GM18520 (cell line): ENCODE results near the gene KRT72.

Source experiments
- ATAC-seq: cut with Tn5 transposase; IDR thresholded peaks from one replicate; pipeline ENCODE4 v1.9.1; 2021; ENCODE audit not compliant: unreplicated experiment

Gene KRT72

GRCh38 chr12:52581066-52581465 lies 20.2 kb downstream of the KRT72 start:
- ATAC-seq, result no peak

- ATAC-seq, result no peak
These were observed 20.8 kb downstream of the KRT72 start for GRCh38 chr12:52580496-52580895.

GRCh38 chr12:52579468-52580465 lies 21.5 kb downstream of the KRT72 start:
- ATAC-seq, result no peak

GRCh38 chr12:52578469-52578868 lies 22.8 kb downstream of the KRT72 start:
- ATAC-seq, result no peak

- no peak for ATAC-seq
These were observed 23.9 kb downstream of the KRT72 start for GRCh38 chr12:52577316-52577715.

GRCh38 chr12:52575948-52576347 lies 25.3 kb downstream of the KRT72 start:
- no peak for ATAC-seq

GRCh38 chr12:52575256-52575655 lies 26.0 kb downstream of the KRT72 start:
- no peak for ATAC-seq

GRCh38 chr12:52573743-52574142 lies 27.5 kb downstream of the KRT72 start, which contains the start of gene KRT74:
TSS of gene KRT74 (minus strand) at chr12:52573843. CDS start at chr12:52573777, 66 bp downstream.
- no peak for ATAC-seq

- no peak for ATAC-seq
These were observed 28.0 kb downstream of the KRT72 start for GRCh38 chr12:52573306-52573705.

- ATAC-seq, result no peak
These were observed 30.8 kb downstream of the KRT72 start for GRCh38 chr12:52570511-52570910.

- ATAC-seq, result no peak
These were observed 33.2 kb downstream of the KRT72 start for GRCh38 chr12:52568111-52568510.

GRCh38 chr12:52566847-52567291 lies 34.4 kb downstream of the KRT72 start:
- no peak for ATAC-seq

GRCh38 chr12:52564582-52564981 lies 36.7 kb downstream of the KRT72 start:
- ATAC-seq, result no peak

- no peak for ATAC-seq
These were observed 39.3 kb downstream of the KRT72 start for GRCh38 chr12:52561880-52562449.

- ATAC-seq, result no peak
These were observed 41.3 kb downstream of the KRT72 start for GRCh38 chr12:52559979-52560378.

- ATAC-seq, result no peak
These were observed 42.4 kb downstream of the KRT72 start for GRCh38 chr12:52558781-52559445.

GRCh38 chr12:52557476-52557875 lies 43.8 kb downstream of the KRT72 start:
- ATAC-seq, result no peak

GRCh38 chr12:52555577-52555976 lies 45.7 kb downstream of the KRT72 start:
- no peak for ATAC-seq

- ATAC-seq, result no peak
These were observed 48.5 kb downstream of the KRT72 start, which contains the start of gene KRT71 for GRCh38 chr12:52552681-52553195. TSS of gene KRT71 (minus strand) at chr12:52553145. CDS start at chr12:52553077, 68 bp downstream.

GRCh38 chr12:52552055-52552454 lies 49.2 kb downstream of the KRT72 start:
- ATAC-seq, result no peak

GRCh38 chr12:52551216-52551865 lies 49.9 kb downstream of the KRT72 start:
- no peak for ATAC-seq
